ENCODE results near the gene LZTS3.
"Not testable (repeated sequence)": the region's sequence is repeated elsewhere in the genome, so short reads cannot be mapped to it uniquely, and the experiment has no call there.

LZTS3 gene

GRCh38 chr20:3172933-3173609 is at the start of gene LZTS3:
LZTS3 (minus strand) TSS chr20:3173549; CDS start chr20:3167163, 6,386 bp downstream.
- DNase-seq (ENCODE audit: low spot score), result peak; percentile 85

GRCh38 chr20:3221398-3222226 is 48.3 kb upstream of the LZTS3 start:
- no peak for DNase-seq (ENCODE audit: low spot score)

- DNase-seq (ENCODE audit: low spot score), result no peak
Observed at GRCh38 chr20:3218307-3218988, 45.1 kb upstream of the LZTS3 start.

GRCh38 chr20:3215359-3215917 is 42.1 kb upstream of the LZTS3 start:
- not testable (repeated sequence) for DNase-seq (ENCODE audit: low spot score)

- no peak for DNase-seq (ENCODE audit: low spot score)
Observed at GRCh38 chr20:3213226-3213625, 39.9 kb upstream of the LZTS3 start.

GRCh38 chr20:3210346-3210745 is 37.0 kb upstream of the LZTS3 start:
- DNase-seq (ENCODE audit: low spot score), result no peak

- no peak for DNase-seq (ENCODE audit: low spot score)
Observed at GRCh38 chr20:3209946-3210317, 36.6 kb upstream of the LZTS3 start.

GRCh38 chr20:3209257-3209945 is 36.1 kb upstream of the LZTS3 start, which contains the start of gene ITPA:
ITPA (plus strand) TSS chr20:3209498; CDS start chr20:3209552, 54 bp downstream.
- DNase-seq (ENCODE audit: low spot score), result no peak

- DNase-seq (ENCODE audit: low spot score), result no peak
Observed at GRCh38 chr20:3208786-3209256, 35.5 kb upstream of the LZTS3 start.

- DNase-seq (ENCODE audit: low spot score), result peak; percentile 86
Observed at GRCh38 chr20:3204124-3204794, 30.9 kb upstream of the LZTS3 start, which contains the start of gene DDRGK1. DDRGK1 (minus strand) TSS chr20:3204682; CDS start chr20:3204627, 55 bp downstream.

GRCh38 chr20:3203315-3204123 is 30.2 kb upstream of the LZTS3 start:
- DNase-seq (ENCODE audit: low spot score), result no peak

GRCh38 chr20:3202965-3203314 is 29.6 kb upstream of the LZTS3 start:
- DNase-seq (ENCODE audit: low spot score), result no peak

GRCh38 chr20:3199976-3200755 is 26.8 kb upstream of the LZTS3 start:
- DNase-seq (ENCODE audit: low spot score), result no peak

GRCh38 chr20:3199206-3199605 is 25.9 kb upstream of the LZTS3 start:
- DNase-seq (ENCODE audit: low spot score), result no peak

- no peak for DNase-seq (ENCODE audit: low spot score)
Observed at GRCh38 chr20:3195590-3196237, 22.4 kb upstream of the LZTS3 start.

GRCh38 chr20:3194617-3195280 is 21.4 kb upstream of the LZTS3 start:
- no peak for DNase-seq (ENCODE audit: low spot score)

- DNase-seq (ENCODE audit: low spot score), result no peak
Observed at GRCh38 chr20:3193806-3194616, 20.7 kb upstream of the LZTS3 start.

Measured in globus pallidus (tissue), 1 donor.